HG02763 (cell line): Measurements from ENCODE around the gene CUL5.
"Not testable (repeated sequence)": the region's sequence is repeated elsewhere in the genome, so short reads cannot be mapped to it uniquely, and the experiment has no call there.

Source experiments
- ATAC-seq: cut with Tn5 transposase; IDR thresholded peaks from one replicate; pipeline ENCODE4 v1.9.1; 2021; ENCODE audit warnings: mild to moderate bottlenecking, moderate library complexity; ENCODE audit not compliant: unreplicated experiment

Gene CUL5

GRCh38 chr11:108111126-108111525 lies 102.4 kb downstream of the CUL5 start:
- no peak for ATAC-seq

- no peak for ATAC-seq
These were observed 103.4 kb downstream of the CUL5 start for GRCh38 chr11:108112057-108112456.

GRCh38 chr11:108115500-108116140 lies 106.9 kb downstream of the CUL5 start:
- no peak for ATAC-seq

DNA sequence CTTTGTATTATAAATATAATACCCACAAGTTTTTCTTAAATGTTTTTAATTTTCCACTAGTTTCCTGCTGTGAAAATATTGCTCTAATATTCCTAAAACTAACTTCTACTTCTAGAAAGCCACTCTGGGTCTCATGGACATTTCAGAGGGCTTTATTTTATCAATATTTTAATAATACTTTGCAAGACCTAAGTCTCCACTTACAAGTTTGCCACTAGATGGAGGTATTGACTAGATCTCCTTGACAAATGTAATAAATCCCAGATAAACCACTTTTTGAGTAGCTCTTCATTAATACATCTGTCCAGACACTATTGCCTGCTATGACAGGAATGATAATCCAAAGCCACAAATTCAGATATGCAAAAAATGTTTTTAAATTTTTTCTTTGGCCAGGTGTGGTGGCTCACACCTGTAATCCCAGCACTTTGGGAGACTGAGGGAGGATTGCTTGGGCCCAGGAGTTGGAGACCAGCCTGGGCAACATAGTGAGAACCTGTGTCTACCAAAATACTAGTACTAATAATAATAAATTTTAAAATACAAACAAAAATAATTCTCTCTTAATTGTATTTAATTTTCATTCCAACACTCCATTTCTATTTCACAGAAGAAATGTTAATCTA lies 109.2 kb downstream of the CUL5 start:
- no peak for ATAC-seq

DNA sequence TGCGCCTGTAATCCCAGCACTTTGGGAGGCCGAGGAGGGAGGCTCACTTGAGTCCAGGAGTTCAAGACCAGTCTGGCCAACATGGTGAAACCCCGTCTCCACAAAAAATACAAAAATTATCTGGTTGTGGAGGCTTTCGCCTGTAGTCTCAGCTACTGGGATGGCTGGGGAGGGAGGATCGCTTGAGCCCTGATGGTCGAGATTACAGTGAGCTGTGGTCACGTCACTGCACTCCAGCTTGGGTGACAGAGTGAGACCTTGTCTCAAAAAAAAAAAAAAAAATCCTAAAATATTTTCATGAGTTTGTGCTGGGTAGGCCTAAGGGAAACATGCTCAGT lies 112.2 kb downstream of the CUL5 start:
- not testable (repeated sequence) for ATAC-seq

GRCh38 chr11:108121274-108122155 lies 112.8 kb downstream of the CUL5 start, which contains the start of gene ACAT1:
TSS of gene ACAT1 (plus strand) at chr11:108121567. CDS start at chr11:108121607, 40 bp downstream.
- ATAC-seq, result peak; percentile 97

GRCh38 chr11:108122166-108122628 lies 113.5 kb downstream of the CUL5 start:
- no peak for ATAC-seq

DNA sequence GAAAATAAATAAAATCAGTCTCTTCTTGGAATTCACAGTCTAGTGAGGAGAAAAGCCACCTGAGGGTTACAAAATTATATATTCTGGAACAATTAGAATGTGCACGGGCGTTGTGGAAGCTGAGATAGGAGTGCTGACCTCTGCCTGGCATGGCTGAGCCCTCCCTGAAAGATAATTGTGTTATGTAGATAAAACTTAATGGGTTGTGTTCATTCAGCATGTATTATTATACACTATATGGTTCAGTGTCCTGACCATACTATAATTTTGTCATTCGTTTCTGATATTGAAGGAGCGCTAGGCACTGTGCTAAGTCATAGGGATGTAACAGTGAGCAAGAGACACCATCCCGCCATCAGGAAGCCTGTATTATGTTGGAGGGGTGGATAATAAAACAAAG lies 116.4 kb downstream of the CUL5 start:
- no peak for ATAC-seq

GRCh38 chr11:108128772-108129171 lies 120.1 kb downstream of the CUL5 start:
- no peak for ATAC-seq

- ATAC-seq, result no peak
These were observed 123.3 kb downstream of the CUL5 start for GRCh38 chr11:108131993-108132392.

- not testable (repeated sequence) for ATAC-seq
These were observed 124.4 kb downstream of the CUL5 start for GRCh38 chr11:108132993-108133538.

DNA sequence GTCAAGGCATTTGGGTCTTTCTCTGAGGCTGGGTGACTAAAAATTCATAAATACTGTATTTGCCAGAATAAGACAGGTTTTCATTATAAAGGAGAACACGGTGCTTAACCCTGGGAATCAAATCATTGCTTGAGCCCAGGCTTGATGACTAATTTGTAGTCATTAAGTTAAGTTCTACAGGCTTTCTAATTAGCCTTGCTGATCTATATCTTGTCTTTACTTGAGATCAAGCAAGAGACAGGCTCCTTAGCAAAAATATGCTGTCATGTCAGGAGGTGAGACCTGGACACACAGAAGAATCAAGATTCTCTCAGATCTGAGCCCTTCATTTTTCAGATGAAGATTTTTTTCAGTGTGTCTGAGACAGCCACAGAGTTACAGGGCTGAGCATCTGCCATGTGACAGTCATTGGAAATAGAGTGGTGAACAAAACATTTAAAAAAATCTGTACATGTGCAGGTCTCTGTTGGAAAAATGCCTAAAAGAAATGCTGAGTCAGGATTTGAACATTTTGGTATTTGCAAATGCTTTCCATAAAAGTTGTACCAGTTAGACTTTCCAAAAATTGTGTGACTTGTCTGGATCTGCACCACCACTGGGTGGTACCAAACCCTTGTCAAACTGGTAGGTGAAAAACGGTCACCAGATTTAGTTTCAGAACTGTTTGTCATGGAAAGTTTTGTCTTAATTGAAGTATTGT lies 127.3 kb downstream of the CUL5 start:
- ATAC-seq, result no peak

DNA sequence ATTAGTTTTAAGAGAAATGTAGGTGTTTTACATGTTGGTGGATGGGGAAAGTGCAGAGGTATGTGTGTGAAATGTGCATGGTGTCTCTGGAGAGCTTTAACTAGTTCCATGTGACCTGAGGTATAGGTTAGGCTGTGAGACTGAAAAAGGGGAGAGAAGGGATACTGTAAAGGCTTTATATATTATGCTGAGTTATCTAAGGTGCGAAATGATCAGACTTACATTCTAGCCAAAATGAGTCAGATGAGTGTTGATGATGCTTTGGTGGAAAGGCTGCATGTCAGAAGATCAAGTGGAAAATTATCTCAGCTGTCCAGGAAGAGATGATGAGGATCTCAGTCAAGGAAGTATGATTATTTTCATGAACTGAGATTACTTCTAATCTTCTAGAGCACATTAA lies 128.5 kb downstream of the CUL5 start:
- no peak for ATAC-seq

- ATAC-seq, result no peak
These were observed 133.6 kb downstream of the CUL5 start for GRCh38 chr11:108142304-108142703.

GRCh38 chr11:108144615-108145014 lies 135.9 kb downstream of the CUL5 start:
- ATAC-seq, result no peak

DNA sequence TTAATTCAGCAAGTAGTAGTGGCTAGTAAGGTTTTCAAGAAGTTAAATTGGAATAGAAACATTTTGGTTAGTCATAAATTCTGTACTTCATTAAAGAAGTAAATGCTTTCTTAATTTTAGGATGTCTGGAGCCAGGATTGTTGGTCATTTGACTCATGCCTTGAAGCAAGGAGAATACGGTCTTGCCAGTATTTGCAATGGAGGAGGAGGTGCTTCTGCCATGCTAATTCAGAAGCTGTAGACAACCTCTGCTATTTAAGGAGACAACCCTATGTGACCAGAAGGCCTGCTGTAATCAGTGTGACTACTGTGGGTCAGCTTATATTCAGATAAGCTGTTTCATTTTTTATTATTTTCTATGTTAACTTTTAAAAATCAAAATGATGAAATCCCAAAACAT lies 138.5 kb downstream of the CUL5 start:
- ATAC-seq, result no peak

DNA sequence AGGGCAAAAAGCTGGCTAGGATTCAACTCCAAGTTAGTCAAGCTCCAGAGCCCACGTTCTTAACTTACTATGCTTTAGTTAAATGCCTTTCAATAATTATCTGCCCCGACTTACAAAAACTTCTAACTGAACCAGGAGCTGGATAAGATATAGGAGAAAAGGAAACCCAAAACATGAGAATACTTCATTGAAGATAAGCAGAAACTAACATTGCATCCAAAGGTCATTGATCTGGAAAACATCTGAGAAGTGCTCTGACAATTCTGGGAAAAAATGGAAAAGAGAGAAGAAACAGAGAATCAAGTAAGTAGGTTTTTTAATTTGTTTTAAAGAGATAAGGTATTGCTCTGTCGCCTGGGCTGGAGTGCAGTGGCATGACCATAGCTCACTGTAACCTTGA lies 139.9 kb downstream of the CUL5 start:
- ATAC-seq, result no peak

DNA sequence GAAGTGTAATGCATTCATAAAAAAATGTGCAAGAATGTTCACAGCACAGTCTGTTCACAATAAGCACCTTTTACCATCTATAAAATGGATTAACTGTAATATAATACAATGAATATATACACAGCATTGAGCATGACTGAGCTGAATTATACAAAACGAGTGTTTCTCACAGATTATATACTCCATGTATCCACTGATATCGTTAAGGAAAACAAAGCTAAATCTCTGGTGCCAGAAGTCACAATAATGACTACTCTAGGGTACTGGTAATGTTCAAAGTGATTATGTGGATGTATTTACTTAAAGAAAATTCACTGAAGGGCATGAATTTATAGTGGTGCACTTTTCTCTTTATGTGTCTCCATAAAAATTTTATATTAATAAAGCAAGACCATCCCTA lies 145.9 kb downstream of the CUL5 start:
- ATAC-seq, result no peak
